NCI-H2171 (cell line): ENCODE data around the gene SPRR5.

Experiments used
- DNase-seq: peaks from one replicate; lab custom pipeline; 2025; lab: John Stamatoyannopoulos, UW

The SPRR5 gene, protein sequence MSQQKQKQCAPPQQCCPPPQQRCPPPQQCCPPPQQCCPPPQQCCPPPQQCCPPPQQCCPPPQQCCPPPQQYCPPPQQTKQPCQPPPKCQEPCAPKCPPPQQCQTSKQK

DNA sequence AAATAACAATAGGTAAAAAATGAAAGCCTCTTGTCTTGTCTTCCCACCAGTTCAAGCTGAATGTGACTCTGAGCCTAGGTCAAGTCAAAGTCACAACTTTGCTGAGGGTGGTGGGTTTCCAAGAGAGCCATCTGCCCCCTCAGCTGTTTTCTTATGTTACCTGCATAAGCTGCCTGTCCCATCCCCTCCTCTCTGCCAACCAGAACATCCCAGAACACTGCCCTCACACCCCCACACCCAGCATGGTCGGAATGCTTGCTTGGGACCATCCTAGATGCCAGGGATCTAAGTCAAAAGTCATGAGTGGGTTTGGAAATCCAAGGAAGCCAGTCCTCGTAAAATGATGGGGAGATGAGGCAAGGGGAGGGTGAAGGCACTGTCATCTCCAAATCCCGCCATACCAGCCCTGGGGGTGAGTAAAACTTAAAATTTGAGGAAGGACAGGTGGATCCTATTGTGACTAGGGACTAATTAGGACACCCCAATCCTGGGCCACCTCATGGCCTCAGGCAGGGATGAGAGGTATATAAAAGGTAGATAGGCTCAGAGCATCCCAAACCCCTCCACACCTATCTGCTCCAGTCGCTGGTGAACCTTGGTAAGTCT is at the start of gene SPRR5:
SPRR5 (plus strand) TSS at position 556 of the 606 bp plus-strand sequence. CDS start 1,349 bp downstream, outside the sequence.
- DNase-seq, result no peak

DNA sequence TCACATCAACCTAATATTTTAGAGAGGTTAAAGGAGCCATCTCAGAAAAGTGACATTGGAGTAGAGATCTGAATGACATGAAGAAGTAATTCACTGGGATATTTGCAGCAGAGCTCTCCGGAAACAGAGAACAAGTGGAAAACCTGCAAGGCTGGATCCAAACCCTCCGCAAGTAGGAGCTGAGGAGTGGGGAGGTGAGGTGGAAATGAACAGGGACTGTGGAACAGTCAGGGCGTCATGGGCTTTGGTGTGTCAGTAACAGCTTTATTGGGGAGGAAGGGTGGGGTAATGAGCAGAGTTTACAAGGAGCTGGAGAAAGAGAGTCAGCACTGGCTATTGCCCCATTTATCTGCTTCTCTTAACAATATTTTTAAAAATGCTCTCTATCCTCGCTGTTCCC is 48.0 kb upstream of the SPRR5 start:
- DNase-seq, result no peak

DNA sequence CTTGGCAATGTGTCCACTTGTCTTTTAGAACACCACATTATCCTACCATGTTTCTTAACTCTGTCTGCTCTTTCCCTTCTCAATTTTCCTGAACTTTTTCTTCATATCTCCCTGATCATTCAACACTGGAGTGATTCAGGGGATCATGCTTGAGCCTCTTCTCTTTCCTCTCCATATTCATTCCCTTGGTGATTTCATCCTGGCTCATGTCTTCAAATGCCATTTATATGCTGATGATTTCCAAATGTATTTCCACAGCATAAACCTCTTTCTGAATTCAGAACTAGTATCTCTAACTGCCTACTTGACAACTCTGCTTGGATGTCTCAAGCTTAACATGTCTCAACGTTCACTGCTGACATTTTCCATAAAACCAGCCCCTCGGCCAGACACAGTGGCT is 47.1 kb upstream of the SPRR5 start:
- DNase-seq, result no peak

DNA sequence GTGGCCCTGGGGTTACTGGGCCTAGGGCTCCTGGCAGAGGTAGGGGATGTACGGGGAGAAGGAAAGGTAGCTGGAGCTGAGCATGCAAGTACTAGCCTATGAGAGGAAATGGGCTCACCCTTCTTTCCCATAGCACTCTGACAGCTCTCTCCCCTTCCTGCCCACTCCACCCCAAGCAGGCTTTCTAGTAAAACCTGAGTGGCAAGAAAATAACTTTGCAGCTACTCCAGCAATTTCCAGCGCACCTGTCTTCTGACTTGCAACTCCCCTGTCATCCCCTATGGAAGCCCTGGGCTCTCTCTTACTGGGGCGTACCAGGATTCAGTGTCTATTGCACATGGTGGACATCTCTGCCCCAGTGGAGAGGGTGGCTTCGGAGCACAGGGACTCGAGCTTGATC is 45.4 kb upstream of the SPRR5 start:
- no peak for DNase-seq

DNA sequence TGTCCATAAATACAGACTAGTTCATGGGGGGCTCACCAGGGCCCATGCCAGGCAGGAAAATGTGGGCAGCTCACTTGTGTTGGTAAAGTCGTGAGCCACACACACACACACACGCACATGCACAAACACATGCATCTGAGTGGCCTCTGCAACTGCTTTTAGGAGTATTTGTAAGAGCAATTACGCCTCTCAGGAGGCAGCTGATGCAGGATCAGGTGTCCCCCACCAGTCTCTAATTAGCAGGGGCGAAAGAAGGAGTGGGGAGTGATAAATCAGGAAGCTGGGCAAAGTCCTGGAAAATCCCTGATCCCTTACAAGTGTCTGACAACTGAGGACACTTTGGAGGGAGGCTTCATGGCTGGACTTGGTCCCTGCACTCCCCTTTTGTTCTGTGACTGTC is 44.4 kb upstream of the SPRR5 start:
- no peak for DNase-seq

DNA sequence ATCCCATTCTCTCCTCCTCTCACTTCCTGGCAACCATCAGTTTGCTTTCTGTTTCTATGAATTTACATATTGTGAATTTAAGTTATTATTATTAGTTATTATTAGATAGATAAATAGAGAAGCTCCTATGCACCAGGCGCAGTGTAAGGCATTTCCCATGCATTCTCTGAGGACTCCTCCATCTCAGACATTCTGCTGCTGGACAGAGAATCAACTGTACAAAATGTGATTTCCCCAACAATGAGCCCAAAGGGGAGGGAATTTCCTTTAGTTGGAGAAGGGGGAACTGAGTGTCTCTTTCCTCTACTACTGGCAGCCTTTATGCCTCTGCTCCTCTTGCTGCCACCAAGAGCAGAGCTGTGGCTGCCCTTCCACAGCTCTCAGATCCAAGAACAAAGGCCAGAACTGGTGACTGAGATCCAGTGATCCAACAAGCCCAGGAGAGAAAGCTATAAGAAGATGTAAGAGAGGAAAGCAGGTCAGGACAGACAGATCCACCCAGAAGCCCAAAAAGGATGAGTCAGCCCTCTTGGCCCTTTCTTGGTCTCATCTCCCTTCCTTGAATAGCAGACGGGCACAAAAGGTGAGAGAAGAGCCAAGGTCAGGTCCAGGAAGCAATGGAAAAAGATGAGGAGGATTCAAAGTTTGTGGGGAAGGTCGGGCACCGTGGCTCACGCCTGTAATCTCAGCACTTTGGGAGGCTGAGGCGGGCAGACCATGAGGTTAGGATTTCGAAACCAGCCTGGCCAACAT is 42.1 kb upstream of the SPRR5 start:
- DNase-seq, result no peak

DNA sequence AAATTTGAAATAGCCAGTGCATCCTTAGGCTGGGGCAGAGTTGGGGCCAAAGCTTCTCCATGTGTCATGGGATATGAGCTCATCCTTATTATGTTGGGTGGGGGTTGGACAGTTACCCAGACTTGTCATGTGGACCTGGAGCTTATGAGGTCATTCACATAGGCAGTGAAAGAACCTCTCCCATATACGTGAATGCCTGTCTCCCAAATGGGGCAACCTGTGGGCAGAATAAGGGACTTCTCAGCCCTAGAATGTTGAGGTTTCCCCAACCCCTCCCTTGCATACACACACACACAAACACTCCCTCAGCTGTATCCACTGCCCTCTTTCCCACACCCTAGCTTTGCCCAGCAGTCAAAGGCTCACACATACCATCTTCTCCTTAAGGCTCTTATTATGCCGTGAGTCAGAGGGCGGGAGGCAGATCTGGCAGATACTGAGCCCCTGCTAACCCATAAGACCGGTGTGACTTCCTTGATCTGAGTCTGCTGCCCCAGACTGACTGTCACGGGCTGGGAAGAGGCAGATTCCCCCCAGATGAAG is 40.9 kb upstream of the SPRR5 start:
- DNase-seq, result no peak

DNA sequence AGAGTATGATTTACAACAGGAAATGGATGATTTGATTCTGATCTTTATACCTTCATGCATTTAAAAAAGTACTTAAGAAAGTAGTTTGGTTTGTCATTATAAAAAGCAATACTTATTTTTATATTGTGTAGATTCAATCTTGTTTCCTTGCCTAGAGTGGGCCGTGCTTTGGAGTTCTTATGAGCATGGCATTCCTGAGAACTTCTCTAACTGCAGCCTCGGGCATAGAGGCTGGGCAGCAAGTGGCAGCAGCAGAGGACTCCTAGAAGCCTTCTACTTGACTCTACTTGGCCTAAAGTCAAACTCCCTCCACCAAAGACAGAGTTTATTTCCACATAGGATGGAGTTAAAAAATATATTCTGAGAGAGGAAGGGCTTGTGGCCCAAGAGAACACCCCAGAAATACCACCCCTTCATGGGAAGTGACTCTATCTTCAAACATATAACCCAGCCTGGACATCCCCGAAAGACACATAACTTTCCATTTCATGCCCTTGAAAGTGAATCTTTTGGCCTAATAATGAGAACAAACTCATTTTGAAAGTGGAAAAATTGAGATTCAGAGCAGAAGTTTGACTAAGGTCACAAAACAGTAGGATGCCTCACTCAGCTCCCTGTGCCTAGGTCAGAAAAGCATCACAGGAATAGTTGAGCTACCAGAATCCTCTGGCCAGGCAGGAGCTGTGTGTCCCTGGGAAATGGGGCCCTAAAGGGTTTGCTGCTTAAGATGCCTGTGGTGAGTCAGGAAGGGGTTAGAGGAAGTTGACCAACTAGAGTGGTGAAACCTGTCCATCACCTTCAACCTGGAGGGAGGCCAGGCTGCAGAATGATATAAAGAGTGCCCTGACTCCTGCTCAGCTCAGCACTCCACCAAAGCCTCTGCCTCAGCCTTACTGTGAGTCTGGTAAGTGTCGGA is 39.1 kb upstream of the SPRR5 start, which contains the start of gene IVL:
IVL (plus strand) TSS at position 861 of the 916 bp plus-strand sequence. CDS start 1,252 bp downstream, outside the sequence.
- DNase-seq, result no peak

DNA sequence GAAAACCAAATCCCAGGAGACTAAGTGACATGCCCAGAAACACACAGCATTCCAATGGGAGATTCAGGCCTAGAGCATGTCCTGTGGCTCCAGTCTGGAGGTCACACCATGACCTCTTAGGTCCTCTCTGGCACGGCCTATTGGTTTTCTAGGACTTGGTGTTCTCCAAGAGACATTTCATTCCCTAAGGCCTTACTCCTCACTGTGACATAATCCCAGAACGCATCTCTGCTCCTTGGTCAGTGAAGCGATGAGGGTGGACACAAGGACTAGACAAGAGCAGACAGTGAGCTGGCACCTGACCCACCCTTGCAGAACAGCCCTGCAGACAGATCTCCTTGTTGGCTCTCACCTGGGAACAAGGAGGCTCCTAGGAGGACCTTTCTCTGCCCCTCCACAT is 37.8 kb upstream of the SPRR5 start:
- DNase-seq, result no peak

DNA sequence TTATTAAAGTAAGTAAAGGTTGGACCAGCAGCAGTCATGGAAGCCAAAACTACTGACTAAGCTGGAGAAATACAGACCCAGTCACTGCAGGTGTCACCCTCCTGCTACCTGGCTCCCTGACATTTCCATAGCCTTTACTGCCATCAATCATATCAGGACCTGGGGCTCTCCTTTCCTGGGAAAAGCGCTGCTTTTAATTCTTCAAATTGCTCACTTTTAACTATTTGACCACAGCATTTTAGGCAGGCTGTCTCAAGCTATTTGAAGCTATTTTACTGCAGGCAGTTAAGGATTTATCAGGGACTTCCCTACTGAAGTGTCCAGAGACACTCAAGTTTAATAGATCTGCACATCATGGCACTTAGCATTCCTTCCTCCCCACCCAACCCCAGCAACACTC is 34.5 kb upstream of the SPRR5 start:
- no peak for DNase-seq

DNA sequence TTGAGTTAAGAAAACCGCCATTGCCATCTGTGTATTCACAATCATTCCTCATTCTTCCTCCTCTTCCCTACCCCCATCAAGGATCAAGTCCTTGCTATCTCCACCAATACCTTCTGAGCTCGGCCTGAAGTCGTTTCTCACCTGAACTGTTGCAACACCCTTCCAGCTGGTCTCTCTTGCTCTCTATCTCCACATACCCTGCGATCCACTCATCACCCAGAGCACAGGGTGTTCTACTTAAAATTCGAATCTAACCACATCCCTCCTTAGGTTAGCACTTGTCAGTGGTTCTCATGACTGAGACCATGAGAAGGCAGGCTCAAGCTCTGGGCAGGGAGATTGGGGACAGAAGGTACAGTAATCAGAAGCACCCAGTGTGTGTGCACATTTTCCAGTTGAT is 34.1 kb upstream of the SPRR5 start:
- DNase-seq, result no peak

DNA sequence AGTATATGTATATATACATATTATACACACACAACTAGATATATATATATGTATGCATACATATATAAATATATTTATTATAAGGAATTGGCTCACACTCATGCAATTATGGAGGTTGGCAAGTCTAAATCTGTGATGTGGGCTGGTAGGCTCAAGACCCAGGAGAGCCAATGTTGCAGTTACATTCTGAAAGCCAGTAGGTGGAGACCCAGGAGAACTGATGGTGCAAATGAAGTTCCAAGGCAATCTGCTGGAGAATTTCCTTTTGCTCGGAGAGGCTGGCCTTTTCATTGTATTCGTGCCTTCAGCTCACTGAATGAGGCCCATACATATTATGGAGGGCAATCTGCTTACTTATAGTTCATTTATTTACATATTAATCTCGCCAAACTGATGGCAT is 29.2 kb upstream of the SPRR5 start:
- DNase-seq, result no peak

DNA sequence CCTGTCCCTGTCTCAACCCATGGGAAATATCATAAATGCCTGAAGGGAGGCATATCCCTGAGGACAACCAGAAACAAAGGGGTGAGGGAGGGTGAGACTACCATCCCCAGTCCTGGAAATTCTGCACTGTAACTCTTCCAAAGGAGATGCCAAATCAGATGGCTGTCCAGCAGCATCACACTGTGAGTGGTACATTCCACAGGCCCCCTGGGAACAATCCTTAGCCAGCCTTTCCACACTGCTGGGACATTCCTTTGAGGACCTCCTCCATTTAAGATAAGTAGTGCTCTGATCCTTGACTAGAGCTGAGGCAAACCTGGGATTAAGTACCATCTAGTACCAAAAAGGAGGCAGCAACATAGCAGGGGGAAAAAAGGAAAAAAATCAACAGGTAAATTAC is 27.9 kb upstream of the SPRR5 start:
- no peak for DNase-seq

DNA sequence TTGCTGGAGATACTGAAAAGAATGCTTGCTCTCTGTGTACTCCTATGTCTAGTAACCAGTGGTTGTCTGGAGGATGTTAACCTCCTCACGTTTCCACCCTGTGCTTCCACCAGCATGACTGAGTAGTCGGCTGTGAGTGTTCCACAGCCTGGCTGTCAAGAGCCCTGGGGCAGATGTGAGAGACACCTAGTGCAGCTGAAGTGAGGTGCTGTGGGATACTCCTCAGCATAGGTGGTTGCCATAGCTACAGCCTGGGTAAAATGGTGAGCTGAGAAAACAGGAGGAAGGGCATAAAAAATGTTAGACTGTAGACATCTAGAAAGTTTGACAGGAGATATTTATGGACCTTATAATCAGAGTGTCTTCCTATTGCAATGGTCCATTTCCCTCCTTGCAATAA is 22.8 kb upstream of the SPRR5 start:
- DNase-seq, result no peak

DNA sequence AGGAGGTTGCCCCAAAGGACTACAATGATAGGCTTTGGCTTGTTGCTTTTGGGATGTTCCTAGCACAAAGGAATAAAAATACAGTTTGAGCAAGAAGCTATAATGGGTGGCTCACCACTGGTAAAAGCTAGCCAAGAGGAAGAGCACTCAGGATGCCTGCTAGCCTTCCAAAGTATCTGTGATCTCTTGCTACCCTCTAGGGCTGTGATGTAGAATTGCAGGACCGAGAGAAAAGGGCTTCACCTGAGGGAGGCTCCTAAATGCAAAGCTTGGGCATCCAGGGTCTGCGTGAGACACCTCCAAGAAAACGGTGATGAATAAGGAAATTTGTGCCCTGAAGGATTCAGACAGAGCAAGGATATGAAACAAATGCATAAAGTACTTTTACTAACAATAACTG is 20.9 kb upstream of the SPRR5 start:
- no peak for DNase-seq

DNA sequence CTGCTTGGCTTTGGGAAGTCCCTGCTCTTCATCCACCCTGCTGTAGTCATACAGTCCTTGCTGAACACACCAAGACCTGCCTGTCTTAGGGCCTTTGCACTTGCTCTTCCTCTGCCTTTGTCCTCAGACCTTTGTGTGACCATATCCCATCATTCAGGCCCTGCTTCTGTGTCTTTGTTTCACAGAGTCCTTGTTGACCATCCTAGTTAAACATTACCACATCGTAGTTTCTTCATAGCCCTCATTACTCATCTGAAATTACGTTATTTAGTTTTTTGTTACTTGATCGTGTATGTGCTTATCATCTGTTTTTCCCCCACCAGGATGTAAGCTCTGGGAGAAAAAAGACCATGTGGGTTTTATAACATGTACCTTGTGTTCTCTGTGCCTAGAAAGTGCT is 18.3 kb upstream of the SPRR5 start:
- DNase-seq, result no peak

DNA sequence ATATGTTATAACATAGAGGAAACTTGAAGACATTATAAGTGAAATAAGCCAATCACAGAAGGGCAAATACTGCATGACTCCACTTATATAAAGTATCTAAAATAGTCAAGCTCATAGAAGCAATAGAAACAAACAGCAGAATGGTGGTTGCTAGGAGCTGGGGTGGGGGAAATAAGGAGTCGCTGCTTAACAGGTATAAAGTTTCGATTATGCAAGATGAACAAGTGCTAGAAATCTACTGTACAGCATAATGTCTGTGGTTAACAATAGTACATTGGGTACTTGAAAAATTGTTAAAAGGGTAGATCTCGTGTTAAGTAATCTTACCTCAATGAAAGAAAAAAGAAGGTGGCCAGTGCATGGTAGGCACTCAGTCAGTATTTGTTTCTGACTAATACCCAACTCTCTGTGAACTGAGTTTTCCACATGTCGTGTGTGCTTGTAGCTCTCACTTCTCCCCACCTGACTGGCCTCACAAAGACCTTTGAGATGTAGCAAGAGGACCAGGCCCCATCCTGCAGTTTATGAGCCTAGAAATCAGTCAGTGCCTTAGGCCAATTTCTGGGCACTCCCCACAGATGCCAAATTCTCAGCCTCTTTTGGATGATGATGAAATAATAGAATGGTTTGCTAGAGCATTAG is 14.7 kb upstream of the SPRR5 start:
- DNase-seq, result no peak

DNA sequence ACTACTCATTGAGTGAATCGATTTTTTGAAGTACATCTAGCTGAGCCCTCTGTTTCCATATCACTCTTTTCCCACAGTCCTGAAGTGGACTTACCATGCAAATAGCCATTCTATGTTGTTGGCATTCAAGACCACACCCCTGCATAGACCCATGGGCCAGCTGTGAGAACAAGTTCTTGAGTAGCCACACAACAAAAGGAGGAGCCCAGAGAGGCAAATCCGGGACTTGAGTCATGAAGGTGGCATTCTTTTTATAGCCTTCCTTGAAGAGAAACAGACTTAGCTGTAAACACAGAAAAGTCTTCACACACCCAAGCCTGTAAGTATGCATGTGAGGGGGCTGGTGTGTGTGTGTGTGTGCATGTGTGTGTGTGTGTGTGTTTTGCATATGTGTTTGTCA is 13.8 kb upstream of the SPRR5 start:
- DNase-seq, result no peak

DNA sequence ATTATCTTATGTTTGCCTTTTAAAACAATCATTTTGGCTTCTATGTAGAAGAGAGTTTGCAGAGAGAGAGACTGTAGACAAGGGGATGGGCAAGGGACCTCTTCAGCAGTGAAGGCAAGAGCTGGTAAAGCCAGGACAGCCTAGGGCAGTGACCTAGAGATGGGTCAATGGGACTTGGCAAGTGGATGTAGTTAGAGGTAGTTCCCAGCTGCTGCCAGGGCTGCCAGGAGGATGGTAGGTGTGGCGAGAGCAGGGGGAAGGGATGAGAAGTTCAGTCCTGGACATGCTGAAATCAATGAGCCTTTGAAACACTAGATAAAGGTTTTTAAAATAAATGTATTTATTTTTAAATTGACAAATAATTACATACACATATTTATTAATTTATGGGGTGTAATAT is 6.4 kb upstream of the SPRR5 start:
- DNase-seq, result no peak

DNA sequence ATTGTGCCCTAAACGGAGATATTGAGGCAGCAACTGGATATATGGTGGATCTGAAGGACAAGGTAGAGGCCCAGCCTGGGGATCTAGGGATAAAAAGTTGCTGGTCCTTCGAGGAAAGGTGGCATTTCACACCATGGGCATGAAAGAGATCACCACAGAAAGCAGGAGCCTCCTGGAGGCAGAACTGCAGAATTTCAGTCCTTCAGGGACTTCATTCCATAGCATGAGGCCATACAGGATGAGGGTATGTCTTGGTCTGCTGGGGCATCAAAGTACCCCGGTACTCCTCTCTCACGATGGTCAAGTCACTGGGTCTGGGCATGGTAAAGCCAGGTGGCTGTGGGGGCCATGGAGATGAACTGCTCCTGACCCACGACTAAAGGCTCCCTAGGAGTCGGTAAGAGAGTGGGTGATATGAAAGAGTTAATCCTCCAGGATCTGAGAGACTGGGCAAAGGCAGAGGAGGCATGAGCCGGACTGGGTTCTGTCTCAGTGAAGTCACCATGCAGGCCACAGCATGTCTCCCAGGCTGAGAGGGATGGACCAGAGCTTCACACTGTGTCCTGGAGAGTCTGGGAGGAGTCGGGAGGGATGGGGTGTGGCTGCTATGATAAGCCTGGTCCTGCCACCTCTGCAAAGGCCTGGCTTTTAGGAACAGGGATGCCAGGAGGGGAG is 5.8 kb upstream of the SPRR5 start:
- DNase-seq, result no peak

DNA sequence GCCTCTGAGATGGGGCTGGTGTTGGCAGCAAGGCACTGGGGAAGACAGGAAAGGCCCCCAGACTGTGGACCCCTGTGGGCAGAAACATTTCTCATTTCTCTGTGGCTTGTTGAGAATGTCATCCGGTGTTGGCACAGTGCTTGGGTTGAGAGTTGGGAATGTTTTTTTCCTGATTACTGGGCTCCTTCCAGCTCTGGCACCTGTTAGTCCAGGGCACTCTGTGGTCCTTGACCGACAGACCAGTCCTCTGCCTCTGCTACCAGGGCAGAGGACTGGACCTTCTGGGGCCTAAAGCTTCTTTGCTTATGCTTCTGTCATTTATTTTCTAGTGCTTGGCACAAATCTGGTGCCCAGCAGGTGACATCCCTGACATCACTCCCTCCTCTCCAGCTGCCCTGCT is 4.8 kb upstream of the SPRR5 start:
- DNase-seq, result no peak
